Stomach (tissue), 4 donors: ENCODE data around the gene RXRA.

Experiments used
- CTCF ChIP-seq, 7 experiments: fragments of 450-650 bp in 4 of 7; fragments of 200-600 bp in 3 of 7; sonication (generic) in 3 of 7; IDR thresholded peaks; one replicate each; pipeline ENCODE4 v1.5.1; 2016 to 2019; ENCODE audit warnings: antibody characterized with exemption in 7 of 7, control low read depth in 2 of 7, mild to moderate bottlenecking in 1 of 7
- EP300 ChIP-seq: sonication (generic); formaldehyde crosslinking; IDR thresholded peaks from one replicate; pipeline ENCODE4 v1.6.1; 2017; ENCODE audit warnings: antibody characterized with exemption
- POLR2A ChIP-seq, 4 donors: fragments of 450-650 bp; IDR thresholded peaks; one replicate each; pipeline ENCODE4 v1.6.1; 2016; ENCODE audit warnings: antibody characterized with exemption in 4 of 4, control low read depth in 2 of 4, mild to moderate bottlenecking in 1 of 4, moderate library complexity in 1 of 4

GRCh38 chr9:134425812-134426211, 99.6 kb downstream of the RXRA start:
- TF ChIP-seq EP300 (no peak), CTCF (IDR thresholded peaks at IDR 0.05) (no peak), POLR2A (IDR thresholded peaks at IDR 0.05) (no peak)
